Hepatocyte (in vitro differentiated cells): ENCODE results near the gene NCOA6.

ENCODE experiments used
- EZH2 ChIP-seq: fragments of 200-600 bp; sonication (generic); IDR thresholded peaks from 2 replicates; pipeline ENCODE4 v1.6.1; 2016; ENCODE audit warnings: antibody characterized with exemption, mild to moderate bottlenecking, borderline replicate concordance
- TF ChIP-seq, protein P1 (sequence below): fragments of 200-600 bp; sonication (generic); IDR thresholded peaks from 2 replicates; pipeline ENCODE4 v1.5.1; 2016; ENCODE audit warnings: antibody characterized with exemption, mild to moderate bottlenecking; ENCODE audit not compliant: poor library complexity

DNA sequence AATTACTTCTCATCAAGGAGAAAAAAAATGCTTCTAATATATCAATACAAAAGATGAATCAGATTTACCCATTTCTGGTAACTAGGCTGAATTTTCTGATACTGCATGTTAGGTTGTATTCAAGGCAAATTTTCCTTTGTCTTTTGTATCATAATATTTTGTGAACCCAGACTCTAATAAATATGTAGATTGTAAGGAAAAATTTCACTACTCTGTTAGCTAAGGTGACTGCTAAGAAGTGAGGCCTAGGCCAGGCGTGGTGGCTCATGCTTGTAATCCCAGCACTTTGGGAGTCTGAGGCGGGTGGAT, 108.6 kb downstream of the NCOA6 start:
- TF ChIP-seq, protein P1, sequence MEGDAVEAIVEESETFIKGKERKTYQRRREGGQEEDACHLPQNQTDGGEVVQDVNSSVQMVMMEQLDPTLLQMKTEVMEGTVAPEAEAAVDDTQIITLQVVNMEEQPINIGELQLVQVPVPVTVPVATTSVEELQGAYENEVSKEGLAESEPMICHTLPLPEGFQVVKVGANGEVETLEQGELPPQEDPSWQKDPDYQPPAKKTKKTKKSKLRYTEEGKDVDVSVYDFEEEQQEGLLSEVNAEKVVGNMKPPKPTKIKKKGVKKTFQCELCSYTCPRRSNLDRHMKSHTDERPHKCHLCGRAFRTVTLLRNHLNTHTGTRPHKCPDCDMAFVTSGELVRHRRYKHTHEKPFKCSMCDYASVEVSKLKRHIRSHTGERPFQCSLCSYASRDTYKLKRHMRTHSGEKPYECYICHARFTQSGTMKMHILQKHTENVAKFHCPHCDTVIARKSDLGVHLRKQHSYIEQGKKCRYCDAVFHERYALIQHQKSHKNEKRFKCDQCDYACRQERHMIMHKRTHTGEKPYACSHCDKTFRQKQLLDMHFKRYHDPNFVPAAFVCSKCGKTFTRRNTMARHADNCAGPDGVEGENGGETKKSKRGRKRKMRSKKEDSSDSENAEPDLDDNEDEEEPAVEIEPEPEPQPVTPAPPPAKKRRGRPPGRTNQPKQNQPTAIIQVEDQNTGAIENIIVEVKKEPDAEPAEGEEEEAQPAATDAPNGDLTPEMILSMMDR = no peak
- TF ChIP-seq EZH2 = no peak
